ENCODE measurements around the gene TEX2.

Gene TEX2

DNA sequence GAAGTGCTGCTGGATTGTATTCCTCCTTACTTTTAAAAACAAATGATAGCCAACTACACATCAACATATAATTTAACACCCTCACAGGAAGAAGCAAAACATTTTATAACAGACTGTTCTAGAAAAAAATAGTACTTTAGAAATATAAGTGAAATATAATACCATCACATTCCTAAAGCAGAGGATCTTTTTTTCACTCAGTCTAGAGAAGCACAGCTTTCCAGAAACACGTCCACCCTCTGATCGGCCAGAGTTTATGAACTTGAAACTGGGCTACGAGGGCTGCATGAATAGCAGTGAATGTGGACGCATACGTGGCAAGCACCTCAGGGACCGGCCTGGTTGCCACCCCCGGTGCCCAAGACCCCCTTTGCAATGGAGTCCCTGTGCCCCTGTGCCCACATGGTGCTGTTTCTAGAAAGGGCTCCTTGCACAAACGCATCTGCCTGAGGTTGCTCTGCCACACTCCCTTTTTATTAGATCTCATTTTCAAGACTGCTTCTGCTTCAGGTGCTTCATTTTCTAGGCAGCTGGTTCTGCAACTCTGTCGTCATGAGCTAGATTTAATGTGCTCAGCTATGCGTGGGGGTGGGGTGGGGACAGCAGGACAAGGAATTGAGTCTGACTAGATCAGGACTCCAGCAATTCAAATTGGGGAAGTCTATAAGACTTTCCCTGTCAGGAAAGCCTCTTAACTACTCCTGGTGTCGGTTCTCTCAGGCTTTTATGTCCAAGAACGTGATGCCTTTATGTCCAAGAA, 104.0 kb downstream of the TEX2 start:
- DNase-seq (ENCODE audit: low read depth in 2 of 2), result no peak

DNA sequence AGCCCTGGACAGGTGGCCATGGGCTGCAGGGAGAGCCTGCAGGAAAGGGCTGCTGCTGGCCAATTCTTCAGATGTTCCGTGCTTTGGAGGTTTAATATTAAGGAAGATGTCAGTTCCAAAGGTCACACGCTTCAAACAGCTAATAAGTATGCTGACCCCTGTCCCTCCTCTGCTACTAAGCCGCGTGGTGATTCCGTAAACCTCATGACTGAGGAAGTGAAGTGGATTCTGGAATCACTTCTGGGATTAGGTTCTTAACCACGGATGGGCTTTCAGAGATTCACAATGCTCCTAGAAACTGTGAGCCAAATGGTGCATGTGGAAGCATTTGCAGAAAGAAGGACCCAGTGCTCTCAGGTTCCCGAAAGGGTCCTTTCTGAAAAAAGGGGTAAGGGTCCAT, 104.7 kb downstream of the TEX2 start:
- DNase-seq (ENCODE audit: low read depth in 2 of 2), result no peak

DNA sequence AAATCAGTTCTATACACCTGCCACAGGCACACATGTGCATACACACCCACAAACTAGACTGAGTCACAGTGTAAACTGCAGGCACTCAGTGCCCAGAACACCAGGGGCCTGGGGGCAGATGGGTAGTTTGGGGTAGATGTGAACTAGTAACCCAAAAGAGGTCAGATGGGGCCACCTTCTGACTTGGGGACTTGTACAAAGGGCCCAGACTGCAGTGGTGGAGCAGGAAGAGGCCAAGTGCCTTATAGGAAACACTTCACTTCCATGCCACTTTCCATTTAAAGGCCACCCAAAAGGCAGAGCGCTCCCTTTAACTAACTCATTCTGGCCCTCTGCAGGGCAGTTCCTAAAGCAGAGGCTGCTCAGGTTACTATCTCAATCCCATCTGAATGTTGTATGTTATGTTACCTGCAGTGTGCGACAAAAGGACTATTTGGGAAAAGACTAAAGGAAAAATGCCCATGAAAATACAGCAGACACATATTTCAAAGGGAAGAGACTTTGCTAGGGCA, 105.3 kb downstream of the TEX2 start:
- DNase-seq (ENCODE audit: low read depth in 2 of 2), result no peak

DNA sequence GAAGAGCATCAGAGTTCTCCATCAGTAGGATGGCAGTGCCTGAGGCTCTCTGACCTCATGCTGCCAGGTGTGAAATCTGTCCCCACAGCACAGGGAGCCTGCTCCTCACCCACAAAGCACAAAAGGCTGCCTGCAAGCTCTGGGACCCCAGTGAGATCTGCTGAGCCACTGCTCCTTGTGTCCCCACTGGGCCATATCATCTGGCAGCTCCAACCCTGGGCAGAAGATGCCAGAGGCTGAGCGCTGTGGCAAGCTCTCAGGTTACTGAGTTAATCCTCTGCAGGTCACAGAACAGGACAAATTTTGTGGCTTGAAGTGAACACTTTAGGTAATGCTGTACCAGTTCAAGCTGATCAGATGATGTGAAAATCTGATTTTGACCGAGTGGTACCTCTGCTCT, 106.4 kb downstream of the TEX2 start:
- DNase-seq (ENCODE audit: low read depth in 2 of 2), result no peak

DNA sequence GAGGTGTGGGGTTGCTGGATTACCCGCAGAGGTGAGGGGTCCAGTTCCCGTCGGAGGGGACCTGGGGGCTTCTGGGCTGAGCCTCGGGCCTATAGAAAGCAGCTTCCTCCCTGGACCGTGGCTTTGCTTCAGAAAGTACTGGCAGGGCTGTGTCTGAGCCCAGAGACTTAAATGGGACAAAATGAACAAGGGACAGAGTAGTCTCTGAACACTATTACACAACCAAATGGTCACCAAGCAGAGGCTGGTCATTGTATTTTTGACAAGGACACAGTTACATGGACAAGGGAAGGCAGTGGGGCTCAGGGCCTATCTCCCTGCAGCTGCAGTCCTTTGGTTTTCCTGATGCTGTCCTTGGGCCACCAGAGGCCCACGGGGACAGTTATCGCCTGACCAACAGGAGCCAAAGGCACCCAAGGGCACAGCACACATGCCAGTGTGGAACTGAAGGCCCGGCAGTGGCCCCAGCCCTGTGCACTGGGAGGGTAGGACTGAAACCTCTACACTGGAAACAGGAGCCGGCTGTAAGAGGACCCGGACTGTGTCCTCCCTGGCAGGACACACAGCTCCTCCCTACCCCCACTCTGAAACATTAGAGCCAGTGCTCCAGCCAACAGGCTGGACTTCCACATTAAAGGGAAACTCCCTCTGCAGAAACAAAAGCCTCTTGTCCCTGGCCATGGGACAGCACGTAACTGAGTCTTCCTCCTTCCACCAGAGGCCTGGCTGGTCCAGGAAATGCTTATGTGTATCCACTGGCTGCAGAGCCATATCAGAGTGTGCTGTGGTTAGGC, 107.1 kb downstream of the TEX2 start:
- no peak for DNase-seq (ENCODE audit: low read depth in 2 of 2)

DNA sequence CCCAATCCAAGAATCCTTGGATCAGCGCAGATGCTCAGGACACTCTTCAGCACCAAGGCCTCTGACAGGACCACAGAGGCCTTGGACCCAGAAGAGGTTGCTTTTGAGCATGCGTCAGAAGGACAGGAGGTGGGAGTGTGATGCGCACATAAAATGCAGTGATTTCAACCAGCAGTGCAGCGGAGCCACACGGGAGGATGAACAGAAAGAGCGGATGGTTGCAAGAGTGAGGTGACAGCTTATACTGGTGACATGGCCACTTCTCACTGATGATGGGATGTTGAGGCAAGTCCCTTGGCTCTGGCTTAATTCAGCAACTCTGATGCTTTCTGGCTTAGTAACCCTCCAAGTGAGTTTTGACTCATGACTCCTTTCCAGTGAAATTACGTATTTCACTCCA, 107.9 kb downstream of the TEX2 start:
- no peak for DNase-seq (ENCODE audit: low read depth in 2 of 2)

DNA sequence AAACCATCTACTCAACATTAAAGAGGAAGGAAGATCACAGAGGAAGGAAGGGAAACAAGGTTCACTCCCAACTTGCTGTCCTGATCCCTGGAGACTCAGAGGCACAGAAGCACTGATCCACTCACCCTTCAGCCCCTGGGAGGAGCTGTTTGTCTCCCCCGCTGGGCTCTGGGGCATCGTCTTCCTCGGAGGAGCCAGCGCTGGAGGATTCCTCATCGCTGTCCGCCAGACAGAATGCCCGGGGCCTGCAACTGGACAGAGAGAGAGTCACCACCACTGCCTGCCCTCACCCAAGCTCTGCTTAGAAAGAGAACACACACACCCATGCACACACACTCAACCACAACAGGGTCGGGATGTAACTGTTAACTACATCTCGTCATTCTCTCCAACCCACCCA, 108.3 kb downstream of the TEX2 start:
- DNase-seq (ENCODE audit: low read depth in 2 of 2), result no peak

DNA sequence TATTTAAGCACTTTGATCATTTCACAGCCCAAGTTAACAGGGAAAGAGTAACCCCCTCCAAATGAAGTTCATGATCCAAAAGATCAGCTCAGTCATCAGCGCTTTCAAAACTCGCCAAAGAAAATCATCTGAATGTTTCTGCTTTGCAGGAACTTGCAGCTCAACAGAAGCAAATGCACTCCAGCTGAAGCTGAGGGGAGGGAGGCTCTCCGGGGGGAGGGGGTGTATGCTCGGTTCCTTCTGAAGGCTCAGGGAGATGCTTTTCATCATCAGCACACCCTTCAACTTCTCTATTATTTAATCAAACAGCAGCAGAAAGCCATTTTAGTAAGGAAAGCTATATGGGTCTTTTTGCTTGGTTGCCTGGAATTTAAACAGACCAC, 108.8 kb downstream of the TEX2 start:
- no peak for DNase-seq (ENCODE audit: low read depth in 2 of 2)

DNA sequence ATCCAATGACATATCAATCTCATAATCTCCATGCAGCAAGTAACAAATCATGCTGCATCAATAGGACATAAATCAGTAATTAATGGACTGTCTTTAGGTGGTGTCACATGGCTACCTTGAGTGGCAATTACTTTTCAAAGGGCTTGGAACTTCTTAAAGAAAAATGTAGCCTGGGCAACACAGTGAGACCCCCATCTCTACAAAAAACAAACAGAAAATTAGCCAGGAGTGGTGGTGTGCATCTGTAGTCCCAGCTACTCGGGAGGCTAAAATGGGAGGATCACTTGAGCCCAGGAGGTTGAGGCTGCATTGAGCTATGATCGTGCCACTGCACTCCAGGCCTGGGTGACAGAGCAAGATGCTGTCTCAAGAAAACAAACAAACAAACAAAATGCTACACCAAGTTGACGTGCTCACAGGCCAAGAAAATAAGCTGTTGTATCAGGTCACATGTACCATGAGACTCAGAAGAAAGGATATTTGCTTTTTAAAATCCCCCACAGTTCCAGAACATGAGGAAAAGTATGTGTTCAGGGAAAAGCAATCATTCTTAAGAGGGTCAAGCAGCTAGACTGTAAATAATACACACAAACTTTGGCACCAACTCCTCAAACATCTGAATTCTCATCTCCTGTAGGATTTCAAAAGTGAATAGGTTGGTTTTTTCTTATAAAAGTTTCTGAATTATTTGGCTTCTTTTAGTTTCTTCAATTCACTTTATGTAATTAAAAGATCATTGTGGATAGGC, 109.3 kb downstream of the TEX2 start:
- no peak for DNase-seq (ENCODE audit: low read depth in 2 of 2)

DNA sequence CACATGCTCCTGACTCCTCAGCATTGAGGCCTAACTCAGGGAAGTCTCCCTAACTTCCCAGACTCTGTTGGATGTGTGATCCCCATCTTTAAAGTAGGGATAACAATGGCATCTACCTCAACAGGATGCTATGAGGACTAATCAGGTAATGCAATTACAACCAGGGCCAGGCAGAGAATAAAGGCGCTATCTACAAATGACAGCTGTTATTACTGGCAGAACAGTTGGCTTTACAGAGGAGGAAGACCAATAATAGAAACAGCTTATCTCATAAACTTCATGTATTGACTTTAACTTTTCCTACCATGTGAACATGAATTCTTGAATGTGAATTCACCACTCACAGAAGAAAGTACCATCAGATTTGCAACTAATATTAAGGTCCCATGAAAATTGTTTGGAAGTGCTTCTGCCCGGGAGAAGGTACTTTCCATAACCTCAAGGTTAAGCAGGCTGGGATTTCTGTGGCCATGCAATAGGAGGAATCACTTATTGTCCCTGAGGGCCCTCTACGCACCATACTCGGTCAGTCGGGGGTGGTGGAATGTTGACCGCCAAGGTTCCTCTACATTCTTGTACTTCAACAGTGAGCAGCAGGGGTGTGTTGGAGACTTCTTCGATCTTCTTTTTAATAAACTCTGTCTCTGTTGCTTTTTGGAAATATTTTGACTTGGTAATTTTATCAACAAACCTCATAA, 110.5 kb downstream of the TEX2 start:
- DNase-seq (ENCODE audit: low read depth in 2 of 2), result no peak

DNA sequence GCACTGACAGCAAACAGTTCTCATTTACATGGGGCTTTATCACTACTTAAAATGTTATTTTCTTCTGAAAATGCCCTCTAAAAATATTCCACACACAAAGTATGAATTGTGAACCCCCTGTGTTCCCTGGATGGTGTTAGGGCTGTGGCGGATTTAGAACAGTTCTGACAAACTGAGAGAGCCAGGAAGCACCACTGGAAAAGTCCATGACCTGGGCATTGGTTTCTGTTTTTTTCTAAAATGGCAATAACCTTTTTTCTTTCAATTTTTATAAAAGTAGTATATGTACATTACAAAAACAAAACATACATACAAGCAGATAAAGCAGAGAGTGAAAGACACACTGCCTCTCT, 112.1 kb downstream of the TEX2 start:
- DNase-seq (ENCODE audit: low read depth in 2 of 2), result no peak

DNA sequence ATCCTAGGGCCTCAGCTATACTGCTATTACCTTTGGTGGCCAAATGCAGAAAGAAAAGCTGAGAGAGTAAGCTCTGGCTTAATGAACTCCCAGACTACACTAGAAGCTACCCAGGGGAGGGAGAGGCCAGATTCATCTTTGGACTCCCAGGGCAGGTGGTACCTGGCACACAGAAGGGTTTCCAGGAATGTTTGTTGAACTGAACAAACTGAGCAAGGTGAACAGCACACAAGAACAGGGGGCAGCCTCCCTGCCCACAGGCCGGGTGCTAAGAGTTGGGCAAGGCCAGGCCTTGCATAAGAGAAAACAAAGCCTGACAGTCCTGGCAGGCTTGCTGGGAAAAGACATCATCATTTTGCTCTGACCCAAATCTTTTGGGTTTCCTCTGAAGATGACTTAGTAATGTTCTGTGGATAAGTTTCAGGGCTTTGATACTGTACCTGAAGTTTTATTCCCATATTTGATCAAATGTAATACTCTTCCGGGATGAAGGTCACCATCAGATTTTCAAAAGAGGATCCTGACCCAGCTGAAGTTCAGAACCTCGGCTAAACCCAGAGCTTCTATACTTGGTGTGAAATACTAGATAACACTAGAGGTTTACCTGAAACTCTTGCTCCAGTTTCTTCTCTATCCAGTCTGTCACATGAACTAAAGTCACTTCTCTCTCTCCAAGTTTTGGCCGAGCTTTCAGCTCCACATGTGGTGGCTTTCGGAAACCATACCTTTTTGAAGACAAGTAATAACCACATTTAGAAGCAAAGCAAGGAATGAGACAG, 112.6 kb downstream of the TEX2 start:
- DNase-seq (ENCODE audit: low read depth in 2 of 2), result no peak

DNA sequence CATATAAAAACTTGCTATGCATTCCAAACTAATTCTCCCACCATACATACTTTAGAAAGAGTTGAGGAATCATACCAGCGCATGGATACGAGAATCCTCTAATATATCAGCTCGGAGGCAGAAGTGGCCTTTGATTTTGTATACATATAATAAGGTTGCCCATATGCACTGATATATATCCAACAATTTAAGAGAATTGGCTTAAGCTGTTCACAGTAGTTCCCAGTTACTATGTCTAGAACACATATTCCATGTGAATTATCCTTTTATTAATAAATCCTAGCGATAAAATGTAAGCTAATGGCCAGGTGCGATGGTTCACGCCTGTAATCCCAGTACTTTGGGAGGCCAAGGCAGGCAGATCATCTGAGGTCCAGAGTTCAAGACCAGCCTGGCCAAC, 113.9 kb downstream of the TEX2 start:
- no peak for DNase-seq (ENCODE audit: low read depth in 2 of 2)

DNA sequence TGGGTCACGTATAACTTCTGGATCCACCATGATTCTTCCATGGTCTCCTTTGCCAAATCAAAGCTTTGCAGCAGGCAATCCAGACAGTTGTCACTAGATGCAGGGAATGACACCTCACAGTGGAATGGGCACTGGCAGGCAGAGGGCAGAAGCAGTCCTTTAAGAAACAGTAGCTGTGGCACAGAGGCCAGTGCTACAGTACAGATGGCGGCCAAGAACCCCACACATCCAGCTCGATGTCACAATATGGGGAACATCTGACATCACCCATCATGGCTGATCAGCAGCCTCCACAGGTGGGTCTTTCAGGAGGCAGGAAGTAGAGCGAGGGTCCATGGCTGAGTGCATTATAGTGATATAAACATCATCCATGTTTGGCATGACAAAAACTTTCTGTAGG, 114.4 kb downstream of the TEX2 start:
- no peak for DNase-seq (ENCODE audit: low read depth in 2 of 2)

DNA sequence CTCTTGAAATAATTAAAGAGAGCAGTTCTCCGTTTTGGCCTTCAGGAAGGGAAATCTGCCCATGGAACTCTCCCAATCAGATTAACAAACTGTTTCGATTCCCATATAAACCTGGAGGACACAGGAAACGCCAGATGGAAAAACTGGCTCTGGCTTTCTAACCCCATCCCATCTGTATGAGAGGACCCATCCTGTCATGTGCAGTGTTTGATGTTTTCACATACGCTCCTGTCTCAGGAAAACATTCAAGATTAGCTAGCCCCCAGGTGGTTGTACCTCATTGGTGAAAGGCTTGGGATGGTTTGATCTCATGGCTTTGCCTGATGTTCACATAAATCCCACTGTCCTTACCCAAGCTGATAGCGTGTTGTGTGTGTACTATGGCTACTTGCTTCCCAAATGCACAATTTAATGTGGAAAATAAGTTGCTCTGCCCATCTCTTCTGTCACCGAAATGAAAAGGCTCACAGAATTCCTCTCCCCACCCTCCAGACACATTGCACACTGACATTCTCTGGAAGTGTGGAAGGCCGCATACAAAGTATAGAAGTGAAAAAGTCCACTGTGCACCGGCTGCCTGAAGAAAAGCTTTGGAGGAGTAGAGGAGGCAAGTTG, 114.9 kb downstream of the TEX2 start:
- DNase-seq (ENCODE audit: low read depth in 2 of 2), result no peak

DNA sequence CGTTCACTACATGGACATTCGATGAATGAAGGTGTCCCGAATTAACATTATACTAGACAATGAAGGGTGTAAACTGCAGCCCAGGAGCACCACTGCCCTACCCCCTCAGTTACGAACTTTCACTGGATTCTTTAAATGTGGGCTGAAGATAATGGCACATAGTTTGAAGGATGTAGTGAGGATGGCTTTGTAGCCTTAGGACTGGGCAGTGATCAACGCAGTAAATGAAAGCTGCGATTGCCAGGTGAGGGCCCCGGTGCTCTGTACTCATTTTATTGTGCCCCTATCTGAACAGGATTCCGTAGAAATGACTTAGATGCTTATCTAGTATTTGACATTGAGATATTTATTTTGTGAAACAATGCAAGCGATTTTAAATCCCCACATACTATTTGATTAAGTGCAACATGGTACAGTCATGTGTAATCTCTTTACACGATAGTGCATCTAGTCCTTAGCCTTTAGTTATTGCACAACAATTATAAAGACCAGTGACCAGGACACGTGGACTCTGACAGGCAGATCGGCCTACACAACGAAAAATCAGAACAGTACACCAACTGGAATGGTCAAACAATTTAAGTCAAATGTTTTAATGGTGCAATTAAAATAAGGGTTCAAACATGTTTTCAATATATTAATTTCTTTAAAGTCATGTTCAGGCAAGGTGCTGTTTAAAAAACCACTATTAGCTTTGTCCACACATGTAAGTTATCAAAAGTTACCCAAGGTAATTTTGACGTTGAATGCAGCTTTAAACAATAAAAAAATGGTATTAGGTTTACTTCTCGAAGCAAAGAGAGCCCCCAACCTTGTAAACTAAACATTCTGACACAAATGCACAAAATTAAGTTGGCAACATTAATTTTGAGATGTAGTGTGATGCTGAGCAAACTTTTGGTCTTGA, 115.7 kb downstream of the TEX2 start:
- no peak for DNase-seq (ENCODE audit: low read depth in 2 of 2)

DNA sequence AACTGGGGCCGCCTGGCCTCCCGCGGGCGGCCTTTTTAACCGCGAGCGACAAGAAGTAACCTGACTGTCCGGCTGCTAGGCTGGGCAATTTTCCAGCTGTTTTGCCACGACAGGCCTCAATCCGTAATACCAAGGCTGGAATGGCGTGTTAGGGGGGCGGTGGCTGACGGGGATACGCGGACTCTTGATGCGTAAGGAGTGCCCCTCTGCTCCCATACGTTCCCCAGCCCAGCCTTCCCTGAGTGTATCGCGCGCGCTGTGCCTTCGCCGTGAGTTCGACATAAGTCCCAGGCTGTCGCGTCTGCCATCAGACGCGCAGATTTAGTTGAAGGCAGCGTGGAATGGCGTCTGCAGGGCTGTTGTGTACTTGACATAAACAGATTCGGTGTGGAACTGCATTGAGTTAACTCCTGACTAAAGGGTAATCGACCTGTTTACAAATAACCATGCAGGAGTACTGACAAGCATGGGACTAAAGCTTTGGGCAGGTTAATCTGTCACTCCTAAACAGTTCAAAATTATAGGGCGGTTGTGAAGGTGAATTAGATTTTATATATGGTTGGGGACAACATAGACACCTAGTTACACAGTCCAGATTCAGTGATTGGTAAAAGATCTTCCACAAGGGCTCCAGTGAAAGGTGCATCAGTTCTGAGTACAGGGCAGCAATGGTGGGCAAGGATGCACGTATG, 116.5 kb downstream of the TEX2 start:
- peak in 1 of 2 donors; percentile 32 for DNase-seq (ENCODE audit: low read depth in 2 of 2)

DNA sequence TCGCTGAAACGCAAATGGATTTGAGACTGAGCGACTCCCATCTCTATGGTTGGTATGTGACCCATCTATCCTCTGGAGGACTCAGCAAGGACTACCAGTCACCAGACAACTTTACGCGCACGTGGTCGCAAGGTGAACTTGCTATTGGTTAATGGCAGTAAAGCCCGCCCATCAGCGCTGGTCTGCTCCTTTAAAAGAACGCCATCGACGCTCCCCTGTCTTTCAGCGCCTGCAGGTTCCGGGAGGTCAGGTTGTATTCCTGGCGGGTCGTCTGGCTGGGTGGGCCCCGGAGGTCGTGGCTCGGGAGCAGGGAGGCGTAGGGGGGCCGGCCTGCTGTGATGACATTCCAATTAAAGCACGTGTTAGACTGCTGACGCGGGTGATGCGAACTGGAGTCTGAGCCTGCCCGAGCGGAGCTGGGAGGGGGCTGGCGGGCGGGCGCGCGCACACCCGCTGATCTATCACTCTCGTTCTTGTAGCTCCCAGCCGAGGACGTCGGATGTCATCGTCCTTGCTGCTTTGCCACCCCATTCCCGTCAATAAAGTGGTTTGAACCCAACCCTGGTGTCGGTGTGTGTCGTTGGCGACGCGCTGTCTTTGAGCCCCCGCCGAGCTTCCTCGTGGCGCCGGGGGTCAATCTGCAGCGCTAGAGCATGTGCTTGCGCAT, 117.2 kb downstream of the TEX2 start:
- peak; percentile 82 to 88 for DNase-seq (ENCODE audit: low read depth in 2 of 2)

DNA sequence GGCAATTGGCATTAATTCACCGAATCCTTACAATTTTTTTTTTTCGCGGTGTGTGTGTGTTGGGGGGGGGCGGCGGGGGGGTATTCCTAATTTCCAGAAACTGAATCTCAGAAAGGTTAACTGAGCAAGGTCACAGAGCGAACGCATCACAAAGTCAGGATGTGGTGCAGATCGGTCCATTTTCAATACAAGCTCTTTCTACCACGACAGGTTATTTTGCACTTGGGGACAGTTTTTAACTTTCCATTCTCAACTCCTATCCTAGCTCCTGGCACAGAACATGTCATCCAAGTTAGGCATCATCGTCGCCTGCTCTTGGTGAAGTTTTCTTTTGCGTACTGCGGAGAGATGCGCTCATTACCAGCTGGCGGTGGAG, 117.7 kb downstream of the TEX2 start:
- no peak for DNase-seq (ENCODE audit: low read depth in 2 of 2)
